HG02571 (cell line): ENCODE data around the gene ITPKB.
A peak's percentile ranks its signal among the peaks of the same experiment; 100 is the strongest.
"Not testable (repeated sequence)": the region's sequence is repeated elsewhere in the genome, so short reads cannot be mapped to it uniquely, and the experiment has no call there.

Experiments
- ATAC-seq: cut with Tn5 transposase; IDR thresholded peaks from one replicate; pipeline ENCODE4 v1.9.1; 2021; ENCODE audit warnings: mild to moderate bottlenecking, moderate library complexity; ENCODE audit not compliant: unreplicated experiment

ITPKB gene

DNA sequence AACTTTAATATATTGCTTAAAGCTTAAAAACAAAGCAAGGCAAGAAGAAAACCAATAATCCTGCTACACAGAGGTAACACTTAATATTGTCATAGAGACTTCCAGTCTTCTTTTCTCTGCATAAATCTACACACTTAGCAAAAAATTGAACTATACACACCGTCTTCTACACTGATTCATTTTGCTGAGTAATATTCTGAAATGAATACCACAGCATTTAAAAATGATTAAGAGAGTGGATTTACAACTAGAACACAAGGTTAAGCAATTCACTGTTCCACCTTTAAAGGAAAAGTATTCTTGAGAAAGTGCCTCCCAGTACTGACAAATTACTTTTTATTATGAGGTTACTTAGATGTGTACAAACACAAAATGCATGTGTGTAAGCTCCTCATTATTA lies 22.2 kb upstream of the ITPKB start:
- ATAC-seq, result no peak

DNA sequence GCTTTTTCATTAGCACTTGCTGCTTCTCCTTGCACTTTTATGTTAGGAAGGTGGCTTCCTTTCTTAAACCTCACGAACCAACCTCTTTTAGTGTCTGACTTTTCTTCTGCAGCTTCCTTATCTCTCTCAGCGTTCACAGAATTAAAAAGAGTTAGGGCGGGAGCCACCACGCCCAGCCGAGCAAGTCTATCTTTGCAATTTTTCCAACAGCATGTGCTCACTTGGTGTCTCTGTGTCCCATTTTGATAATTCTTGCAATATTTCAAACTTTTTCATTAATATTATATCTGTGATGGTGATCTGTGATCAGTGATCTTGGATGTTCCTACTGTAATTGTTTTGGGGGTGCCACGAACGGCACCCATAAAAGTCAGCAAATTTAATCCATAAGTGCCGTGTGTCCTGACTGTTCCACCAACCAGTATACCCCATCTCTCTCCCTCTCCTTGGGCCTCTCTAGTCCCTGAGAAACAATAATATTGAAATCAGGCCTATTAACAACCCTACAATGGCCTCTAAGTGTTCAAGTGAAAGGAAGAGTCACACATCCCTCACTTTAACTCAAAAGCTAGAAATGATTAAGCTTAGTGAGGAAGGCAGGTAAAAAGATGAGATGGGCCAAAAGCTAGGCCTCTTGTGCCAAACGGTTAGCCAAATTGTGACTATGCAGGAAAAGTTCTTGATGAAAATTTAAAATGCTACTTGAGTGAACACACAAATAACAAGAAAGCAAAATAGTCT lies 15.9 kb upstream of the ITPKB start:
- ATAC-seq, result no peak

DNA sequence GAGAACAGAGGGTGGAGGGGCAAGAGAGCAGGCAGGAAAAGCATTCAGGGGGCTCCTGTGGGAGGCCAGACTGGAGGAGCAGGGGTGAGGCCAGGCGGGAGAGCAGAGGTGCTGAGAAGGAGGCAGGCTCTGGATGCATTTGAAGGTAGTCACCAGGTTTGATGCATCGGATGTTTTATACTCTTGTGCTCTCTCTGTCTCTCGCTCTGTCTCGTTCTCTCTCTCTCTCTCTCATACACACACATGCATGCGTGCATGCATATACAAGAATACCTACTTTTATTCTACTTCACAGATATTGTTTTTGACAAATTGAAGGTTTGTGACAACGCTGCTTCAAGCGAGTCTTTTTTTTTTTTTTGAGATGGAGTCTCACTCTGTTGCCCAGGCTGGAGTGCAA lies 15.0 kb upstream of the ITPKB start:
- no peak for ATAC-seq

DNA sequence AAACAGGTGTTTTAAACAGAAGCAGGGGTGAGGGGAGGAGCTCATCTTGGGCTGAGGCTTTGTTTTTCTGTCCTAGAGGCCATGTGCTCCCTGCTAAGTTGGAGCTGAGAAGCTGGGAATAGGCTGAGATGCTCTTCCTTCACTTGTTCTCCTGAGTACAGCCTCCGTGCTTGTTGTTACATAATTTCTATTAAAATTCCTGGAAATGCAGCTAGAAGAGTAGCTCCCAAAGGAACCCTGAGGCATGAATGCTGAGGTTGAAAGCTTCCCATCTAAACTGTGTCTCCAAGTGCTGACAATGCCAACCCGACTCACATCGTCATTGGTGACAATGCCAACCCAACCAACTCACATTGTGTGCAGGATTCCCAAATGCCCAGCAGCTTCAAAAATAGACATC lies 12.6 kb upstream of the ITPKB start:
- no peak for ATAC-seq

DNA sequence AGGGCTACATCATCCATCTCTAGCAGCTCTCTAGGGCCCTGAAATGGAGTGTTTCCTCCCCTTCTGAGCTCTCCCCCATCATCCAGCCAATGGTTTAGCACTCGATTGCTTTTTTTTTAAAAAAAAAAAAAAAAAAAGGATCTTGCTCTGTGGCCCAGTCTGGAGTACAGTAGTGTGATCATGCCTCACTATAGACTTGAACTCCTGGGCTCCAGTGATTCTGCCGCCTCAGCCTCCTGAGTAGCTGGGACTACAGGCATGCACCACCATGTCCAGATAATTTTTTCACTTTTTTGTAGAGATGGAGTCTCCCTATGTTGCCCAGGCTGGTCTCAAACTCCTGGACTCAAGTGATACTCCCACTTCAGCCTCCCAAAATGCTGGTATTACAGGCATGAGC lies 12.1 kb upstream of the ITPKB start:
- ATAC-seq, result no peak

DNA sequence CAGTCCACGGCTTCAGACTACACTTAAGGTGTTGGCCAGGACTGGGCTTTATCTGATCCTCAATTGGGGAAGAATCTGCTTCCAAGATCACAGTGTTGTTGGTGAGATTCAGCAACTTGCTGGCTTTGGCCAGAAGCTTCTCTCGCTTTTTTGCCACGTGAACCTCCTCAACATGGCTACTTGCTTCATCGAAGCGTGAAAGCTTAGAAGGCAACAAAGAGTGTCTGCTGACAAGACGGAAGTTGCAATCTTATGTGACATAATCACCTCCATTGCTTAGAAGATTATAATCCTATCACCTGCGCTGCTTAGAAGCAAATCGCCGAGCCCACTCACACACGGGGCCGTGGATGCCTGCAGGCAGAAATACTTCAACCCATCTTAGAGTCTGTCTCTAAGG lies 10.4 kb upstream of the ITPKB start:
- ATAC-seq, result no peak

DNA sequence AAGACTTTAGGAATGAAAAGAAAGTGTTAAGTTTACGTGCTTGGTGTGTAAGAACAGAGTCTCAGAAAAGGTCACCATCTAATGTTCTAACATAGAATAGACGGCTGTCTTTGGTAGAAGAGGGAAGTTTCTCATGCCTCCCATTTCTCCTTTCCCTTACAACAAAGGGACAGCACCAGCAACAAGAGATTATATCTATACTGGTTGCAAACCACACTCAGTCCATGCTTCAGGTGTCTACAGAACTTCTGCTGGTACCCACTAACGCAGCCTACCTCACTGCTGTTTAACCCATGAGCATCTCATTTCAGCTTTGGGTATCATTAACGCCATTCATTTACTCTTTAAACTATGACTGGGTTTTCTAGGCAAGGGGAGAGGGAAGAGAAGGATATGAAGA lies 9.2 kb upstream of the ITPKB start:
- no peak for ATAC-seq

DNA sequence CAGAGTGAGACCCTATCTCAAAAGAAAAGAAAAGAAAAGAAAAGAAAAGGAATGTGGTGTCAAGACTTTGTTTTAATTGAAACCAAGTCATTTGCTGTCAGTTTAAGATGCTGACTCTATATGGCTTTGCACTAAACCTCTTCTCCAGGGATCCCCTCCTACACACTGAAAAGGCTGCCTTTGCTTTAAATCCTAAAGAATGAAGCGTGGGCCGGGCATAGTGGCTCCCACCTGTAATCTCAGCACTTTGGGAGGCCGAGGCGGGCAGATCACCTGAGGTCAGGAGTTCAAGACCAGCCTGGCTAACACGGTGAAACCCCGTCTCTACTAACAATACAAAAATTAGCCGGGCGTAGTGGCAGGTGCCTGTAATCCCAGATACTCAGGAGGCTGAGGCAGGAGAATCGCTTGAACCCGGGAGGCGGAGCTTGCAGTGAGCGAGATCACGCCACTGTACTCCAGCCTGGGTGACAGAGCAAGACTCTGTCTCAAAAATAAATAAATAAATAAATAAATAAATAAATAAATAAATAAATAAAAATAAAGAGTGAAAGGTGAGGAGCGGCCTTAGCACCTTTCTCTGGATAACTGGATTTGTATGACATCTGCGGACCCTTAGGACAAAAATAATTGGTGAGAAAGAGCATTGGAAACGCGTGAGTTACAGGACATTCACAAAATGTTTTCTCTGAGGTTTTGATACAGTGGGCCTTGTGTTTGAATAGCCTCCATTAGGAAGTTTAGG lies 8.6 kb upstream of the ITPKB start:
- not testable (repeated sequence) for ATAC-seq

DNA sequence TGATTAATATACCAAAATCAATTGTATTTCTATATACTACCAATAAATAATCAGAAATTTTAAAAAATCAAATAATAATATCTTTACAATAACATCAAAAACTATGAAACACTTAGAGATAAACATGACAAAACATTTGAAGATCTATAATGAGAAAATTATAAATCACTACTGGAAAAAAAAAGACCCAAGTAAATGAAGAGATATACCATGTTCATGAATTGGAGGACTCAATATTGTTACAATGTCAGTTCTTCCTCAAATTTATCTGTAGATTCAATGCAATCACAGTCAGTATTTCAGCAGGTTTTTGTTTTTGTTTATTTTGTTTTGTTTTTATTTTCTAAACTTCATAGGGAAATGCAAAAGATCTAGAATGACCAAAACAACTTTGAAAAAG lies 4.2 kb upstream of the ITPKB start:
- no peak for ATAC-seq

DNA sequence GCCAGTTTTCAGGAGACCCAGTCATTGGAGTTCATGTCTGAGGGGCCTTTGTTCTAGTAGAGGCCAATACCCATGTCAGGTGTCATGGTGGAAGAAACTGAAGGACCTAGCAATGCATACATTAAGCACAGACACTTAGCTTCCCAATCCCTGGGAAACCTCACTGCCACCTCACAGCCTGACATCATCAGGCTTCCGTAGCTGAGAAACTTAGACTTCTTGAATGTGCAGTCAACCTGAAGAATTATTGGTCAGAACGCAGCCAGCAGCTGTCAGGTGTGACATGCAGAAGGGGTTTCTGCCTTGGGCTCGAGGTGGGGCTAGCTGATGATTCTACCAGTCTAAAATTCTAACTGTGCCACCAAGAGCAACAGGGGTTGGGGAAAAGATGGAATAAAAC lies 1.9 kb upstream of the ITPKB start:
- no peak for ATAC-seq

DNA sequence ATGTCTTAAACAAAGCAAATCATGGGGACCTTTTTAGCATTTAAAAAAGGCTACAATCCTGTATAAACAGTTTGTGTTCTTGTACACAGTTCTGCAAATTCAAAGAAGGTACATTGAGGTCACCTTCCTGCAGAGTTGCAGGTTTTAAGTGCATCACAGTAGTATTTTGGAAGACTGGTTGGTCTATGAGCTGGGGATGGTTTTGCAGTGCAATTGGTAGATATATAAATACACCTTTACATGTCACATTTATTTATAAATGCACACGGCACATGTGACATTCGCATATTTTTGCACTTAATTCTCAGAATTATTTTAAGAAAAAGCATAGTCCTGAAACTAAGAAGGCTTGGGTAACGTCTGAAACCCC lies 599 bp upstream of the ITPKB start:
- no peak for ATAC-seq

DNA sequence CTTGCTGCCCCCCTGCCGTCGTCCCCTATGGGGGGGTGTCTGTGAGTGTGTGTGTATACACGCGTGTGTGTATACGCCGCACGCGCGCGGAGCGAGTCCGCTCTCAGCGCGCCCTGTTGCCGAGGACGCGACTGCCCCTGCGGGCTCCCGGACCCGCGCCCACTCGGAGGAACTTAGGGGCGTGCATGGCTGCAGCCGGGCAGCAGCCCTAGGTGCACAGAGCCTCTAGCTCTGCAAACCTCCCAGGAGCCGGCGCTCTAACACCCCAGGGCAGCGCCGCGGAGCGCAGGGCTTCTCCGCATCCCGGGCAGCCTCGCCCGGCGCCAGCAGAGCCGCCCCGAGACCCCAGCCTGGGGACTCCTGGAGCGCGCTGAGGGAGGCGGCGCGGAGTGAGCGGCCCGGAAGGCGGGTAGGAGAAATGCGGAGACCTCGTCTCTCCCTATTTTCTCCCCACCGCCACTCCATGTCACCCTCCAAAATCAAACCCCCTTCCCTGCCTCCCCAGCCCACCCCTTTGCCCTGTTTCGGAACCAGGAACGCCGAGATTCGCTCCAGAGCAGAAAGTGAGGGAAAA lies 574 bp downstream of the ITPKB start:
- peak; percentile 34 for ATAC-seq

DNA sequence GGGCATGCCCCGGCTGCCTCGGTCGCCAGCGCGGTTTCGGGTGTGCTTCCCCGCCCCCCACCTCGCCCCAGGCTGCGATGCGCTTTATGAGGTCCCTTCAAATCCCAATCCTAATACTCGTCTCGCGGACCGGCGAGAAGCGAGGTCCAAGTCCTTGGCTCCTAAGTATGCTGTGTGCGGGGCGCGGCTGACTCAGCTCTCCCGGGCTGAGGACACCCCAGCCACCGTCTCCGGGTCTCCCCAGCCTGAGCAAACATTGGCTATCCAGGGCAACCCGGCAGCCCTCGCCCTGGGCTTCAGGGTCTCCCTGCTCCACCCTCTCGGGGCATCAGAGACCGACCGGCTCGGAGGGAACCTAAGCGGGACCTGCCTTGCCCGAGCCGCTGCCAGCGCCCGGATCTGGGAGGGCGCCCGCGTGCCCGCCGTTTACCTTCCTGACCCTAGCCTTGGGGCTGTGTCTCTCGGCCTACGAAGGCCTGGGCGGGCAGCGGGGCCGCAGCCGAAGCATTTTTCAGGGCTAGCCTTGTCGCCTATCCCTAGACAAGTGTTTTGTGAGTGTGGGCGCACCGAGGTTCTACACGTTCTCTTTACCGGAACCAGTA lies 1.2 kb downstream of the ITPKB start:
- peak; percentile 29 for ATAC-seq

DNA sequence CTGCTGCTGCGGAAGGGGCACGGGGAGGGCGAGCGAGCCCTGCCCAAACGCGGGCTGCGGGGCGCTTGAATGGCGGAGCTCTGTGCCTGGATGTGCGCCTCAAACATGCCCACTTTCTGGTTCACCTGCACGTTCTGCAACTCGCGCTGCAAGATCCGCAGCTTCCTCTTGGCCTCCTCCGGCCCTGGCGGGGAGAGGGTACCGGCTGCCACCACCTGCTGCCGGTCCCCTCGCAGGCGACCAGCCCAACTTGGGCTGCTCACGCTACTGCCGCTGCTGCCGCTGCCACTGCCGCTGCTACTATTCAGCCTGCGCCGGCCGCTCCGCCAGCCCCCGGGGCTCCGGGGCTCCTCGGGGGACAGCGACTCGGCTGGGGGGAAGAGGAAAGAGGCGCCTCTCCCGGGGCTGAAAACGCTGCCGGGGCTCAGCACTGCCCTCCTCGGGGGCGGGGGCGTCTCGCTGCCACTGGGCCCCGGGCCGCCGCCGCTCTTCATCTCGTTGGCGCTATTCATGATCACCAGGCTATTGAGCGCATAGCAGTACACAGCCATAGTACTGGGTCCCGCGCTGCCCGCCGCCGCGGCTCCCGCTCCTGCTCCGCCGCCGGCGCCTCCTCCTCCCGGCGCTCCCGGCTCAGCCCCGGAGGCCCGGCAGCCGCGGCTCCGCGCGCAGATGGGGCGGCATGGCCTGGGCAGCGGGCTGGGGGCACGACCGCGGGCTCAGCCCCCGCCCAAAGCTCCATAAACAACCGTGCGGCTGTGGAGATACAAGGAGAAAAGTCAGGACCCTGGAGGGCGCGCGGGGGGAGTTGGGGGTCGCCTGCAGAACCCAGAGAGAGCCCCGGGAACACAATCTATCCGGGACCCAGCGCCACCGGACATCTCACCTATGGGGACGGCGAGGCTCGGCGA lies 1.9 kb downstream of the ITPKB start:
- peak; percentile 41 for ATAC-seq

DNA sequence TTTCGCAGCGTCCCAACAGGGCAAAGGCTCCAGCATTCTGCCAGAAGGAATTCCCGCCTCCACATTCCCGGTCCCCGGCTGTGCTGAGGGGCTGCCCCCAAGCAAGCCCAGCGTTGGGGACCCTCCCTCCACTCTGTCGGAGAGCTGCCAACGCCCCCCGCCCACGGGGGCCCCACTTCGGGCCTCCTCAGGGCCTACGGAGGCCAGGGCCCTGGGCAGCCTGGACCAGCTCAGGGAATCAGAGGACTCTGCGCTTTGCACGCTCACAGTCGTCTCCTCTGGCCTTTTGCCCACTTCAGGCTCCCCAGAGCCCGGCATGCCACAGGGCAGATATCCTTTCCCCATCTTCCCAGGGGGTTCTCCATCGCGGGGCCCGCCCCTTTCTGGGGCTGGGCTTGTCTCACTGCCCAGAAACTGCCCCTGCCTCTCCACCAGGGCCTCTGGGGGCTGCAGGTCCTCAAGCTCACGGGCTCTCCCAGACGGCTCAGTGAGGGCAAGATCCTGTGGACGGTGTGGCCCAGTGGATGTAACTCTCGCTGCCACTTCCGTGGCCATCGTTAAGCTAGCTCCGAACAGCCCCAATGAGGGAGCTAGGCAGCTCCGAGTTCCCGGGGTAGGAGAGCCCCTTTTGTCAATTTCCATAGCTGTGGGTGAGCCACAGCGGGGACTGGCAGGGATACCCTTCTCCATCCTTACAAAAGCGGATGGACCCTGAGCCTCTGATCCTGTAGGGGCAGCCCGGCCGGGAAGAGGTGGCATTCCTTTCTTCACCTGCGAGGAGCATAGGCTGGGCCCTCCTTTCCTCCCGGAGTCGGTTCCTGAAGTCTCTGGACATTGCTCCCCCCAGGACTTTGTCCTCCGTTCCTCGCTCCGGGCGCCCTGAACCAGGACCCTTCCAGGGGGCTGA lies 2.8 kb downstream of the ITPKB start:
- ATAC-seq, result no peak

DNA sequence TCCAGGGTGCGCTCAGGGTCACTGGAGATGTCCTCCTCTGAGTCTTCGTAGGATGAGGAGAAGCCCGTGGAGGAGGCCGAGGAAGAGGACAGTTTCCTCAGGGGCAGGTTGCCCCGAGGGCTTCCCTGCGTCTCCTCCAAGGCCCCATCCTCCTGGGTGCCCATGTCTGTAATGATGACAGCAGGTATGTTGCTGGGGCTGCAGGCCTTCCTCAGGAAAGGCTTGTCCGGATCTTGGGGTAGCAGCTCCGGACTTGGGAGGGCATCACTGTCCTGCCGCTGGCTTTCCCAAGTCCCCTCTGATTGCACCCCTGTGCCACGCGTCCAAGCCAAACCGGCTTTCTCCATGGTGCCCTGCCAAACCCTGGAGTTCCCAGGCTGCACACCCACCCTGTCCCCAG lies 3.5 kb downstream of the ITPKB start:
- no peak for ATAC-seq

DNA sequence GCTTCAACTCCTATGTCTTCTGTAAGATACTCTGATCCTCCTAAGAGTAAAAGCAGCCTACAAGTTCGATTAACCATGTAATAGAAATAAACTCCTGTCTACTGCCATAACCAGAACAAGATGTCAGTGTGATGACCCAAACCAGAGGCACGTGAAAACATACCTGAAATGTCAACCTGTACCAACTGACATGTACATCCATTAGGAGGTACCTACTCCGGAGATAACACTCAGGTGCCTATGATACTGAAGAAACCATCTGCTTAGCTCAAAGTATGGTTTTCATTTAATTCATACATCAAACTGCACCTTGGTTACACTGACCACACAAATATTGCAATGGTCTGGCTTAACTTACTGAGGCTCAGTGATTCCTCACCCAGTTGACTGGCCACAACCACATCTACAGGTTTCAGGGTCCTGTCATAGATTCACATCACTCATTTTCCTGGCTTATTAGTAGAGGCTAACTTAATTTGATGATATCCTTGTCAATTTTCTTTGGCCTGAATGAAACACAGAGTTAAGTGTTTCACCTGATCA lies 4.4 kb downstream of the ITPKB start:
- ATAC-seq, result no peak

DNA sequence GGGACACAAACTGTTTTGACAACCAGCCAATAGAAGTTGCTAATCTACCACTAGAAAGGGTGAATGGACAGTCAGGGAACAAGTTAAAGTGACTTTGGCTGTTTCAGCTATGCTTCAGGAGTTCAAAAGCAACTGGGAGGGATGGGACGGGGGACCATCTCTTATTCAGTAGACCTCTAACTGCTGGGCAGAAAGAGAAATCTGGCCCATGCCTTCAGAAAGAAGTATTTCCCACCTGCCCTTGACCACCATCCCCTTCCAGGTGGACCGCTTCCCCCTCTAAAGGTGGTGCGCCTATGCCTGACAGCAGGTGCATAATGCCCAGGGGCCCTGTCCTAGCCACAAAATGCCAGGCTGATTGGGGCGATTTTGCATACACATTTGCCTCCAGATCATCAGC lies 5.2 kb downstream of the ITPKB start:
- ATAC-seq, result no peak

DNA sequence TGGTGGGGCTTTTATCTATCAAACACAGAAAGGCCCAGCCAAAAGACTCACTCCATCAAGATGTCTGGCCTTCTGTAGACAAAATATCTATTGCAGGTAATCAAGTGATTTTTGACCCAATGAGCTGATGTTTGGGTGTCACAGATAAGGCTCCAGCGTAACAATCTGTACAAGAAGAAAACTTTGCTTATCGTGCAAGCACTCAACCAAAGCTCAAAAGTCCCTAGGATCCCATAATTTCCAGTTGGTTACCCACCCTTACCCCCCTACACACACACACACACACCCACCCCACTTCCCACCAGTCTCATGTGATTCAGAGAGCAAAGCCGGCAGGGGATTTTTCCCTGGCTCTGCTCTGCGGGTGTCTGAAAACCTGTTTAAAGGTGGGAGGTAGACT lies 5.8 kb downstream of the ITPKB start:
- ATAC-seq, result no peak

DNA sequence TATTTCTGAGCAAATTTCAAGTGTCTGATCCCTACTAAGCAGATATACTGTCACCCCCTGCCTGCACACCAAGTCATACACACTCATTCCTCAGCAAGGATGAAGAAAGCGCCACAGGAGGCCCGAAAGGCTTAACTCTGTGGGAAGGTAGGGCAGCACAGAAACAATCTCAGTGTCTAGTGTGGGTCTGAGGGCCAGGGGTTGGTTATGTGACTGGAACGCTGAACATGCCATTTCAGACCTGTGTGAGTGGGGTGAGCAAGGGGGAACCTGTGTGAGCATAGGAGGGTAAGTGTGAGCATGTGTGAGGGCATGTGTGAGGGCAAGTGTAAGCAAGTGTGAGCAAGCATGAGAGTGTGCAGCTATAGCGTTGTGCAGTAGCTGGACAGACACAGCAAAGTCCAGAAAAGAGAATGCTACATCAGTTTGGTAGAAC lies 6.2 kb downstream of the ITPKB start:
- ATAC-seq, result no peak
